ENCODE data around the gene ATP5ME. TPM values are rescaled to one million over a fixed set of nuclear protein-coding genes. Genes with fewer than 3 reads are reported as not detected.

The ATP5ME gene
- total and polyA plus RNA-seq, 12 donors = 43.4 to 1,353 (median 325) TPM

GRCh38 chr4:634599-634985 is 39.5 kb downstream of the ATP5ME start:
- WGBS, 4 donors = 71 to 83% (median 78%) methylated on average over 14 to 23 of the region's 23 CpGs
- DNase-seq = no peak
- intact Hi-C loops (cut with DNase I) = no loop called here
- H3K27ac ChIP-seq = no peak overlapping the region
- no peaks in the 10 kb centered on the region for H3K36me3 ChIP-seq (replicated peaks in 1 of 2)
- no peaks in the 10 kb centered on the region for H3K9me3 ChIP-seq (replicated peaks in 1 of 3)
- TF ChIP-seq CTCF (IDR thresholded peaks at IDR 0.05) (no peak), POLR2A (IDR thresholded peaks at IDR 0.05) (no peak)
- peaks cover 9% of the 10 kb centered on the region for H3K27me3 ChIP-seq
- H3K4me1 ChIP-seq (replicated peaks in 1 of 2) = no peaks in the 10 kb centered on the region
- H3K4me3 ChIP-seq = no peak overlapping the region

DNA sequence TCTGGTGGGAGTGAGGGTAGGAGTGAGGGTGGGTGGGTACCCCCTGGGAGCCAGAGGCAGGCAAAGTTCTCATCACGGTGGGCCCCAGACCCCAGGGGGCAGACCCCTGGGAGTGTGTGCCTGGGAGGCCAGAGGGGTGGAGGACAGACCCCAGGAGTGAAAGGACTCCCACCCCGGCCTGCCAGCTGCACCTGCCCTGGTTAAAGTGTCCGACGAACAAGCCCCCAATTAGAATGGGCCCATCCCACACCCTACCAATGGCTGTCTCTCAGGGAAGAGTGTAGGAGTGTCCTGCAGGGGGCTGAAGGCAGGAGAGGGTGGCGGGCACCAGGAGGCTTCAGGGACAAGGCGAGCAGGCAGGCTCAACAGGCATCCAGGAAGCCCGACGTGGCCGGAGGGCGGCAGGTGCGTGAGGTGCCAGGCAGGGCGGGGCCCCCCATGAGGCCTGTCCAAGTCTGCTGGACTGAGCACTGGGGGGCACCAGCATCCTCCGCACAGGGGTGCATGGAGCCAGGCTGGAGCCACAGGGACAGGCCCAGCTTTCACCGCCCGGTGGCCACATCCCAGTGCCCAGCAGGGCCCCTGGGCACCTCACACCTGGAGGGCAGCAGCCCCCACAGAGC is 40.0 kb downstream of the ATP5ME start:
- intact Hi-C loops (cut with DNase I) = no loop called here
- DNase-seq = no peak
- Histone ChIP-seq H3K36me3 (replicated peaks in 1 of 2) (no peaks in the 10 kb centered on the region), H3K27me3 (peaks cover 9% of the 10 kb centered on the region), H3K4me3 (no peak overlapping the region), H3K27ac (no peak overlapping the region), H3K9me3 (replicated peaks in 1 of 3) (no peaks in the 10 kb centered on the region), H3K4me1 (replicated peaks in 1 of 2) (no peaks in the 10 kb centered on the region)
- TF ChIP-seq POLR2A (IDR thresholded peaks at IDR 0.05) (no peak), CTCF (IDR thresholded peaks at IDR 0.05) (no peak)
- 54 to 87% (median 76%) methylated on average over 5 to 15 of the region's 15 CpGs for WGBS, 4 donors

DNA sequence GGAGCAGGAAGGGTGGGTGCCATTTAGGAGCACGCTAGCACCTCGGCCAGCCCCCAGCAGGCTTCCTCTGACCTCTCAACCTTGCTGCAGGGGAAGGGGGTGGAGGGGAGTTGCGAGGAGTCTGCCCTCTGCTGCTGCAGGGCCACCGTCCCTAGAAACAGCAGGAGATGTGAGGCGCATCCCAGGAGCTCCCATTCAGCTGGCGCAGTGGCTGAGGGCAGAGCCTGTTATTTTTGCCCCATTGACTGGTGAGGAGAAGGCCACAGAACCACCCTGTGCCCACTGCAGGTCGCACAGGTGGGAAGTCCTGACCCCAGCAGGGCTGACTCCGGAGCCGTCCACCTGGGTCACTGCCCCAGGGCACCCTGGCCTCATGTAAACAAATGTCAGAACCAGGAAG is 40.7 kb downstream of the ATP5ME start:
- Histone ChIP-seq H3K27ac (no peak overlapping the region), H3K27me3 (peaks cover 9% of the 10 kb centered on the region), H3K9me3 (replicated peaks in 1 of 3) (no peaks in the 10 kb centered on the region), H3K4me1 (replicated peaks in 1 of 2) (no peaks in the 10 kb centered on the region), H3K4me3 (no peak overlapping the region), H3K36me3 (replicated peaks in 1 of 2) (no peaks in the 10 kb centered on the region)
- TF ChIP-seq POLR2A (IDR thresholded peaks at IDR 0.05) (no peak), CTCF (IDR thresholded peaks at IDR 0.05) (no peak)
- DNase-seq = no peak
- intact Hi-C loops (cut with DNase I) = no loop called here
- WGBS, 4 donors = 45 to 70% (median 54%) methylated on average over 2 to 9 of the region's 9 CpGs

GRCh38 chr4:632926-633325 is 41.1 kb downstream of the ATP5ME start:
- intact Hi-C loops (cut with DNase I) = no loop called here
- Histone ChIP-seq H3K27me3 (peaks cover 9% of the 10 kb centered on the region), H3K36me3 (replicated peaks in 1 of 2) (no peaks in the 10 kb centered on the region), H3K4me1 (replicated peaks in 1 of 2) (no peaks in the 10 kb centered on the region), H3K9me3 (replicated peaks in 1 of 3) (no peaks in the 10 kb centered on the region), H3K27ac (no peak overlapping the region), H3K4me3 (no peak overlapping the region)
- no peak for DNase-seq
- no peak for TF ChIP-seq POLR2A (IDR thresholded peaks at IDR 0.05)
- TF ChIP-seq CTCF (IDR thresholded peaks at IDR 0.05) = no peak
- 78 to 88% (median 86%) methylated on average over 4 to 6 of the region's 6 CpGs for WGBS, 4 donors
